ENCODE results near the gene CEACAM19. TPM values are rescaled to one million over a fixed set of nuclear protein-coding genes. Genes with fewer than 3 reads are reported as not detected.

The CEACAM19 gene
- total RNA-seq, 1 experiment from 2014 or later, result 13.2 TPM

- ChIA-PET POLR2A (interaction anchor here (0.5 to 1.8 kb wide), 8 partner anchors 9 to 722 kb away, joined by 3 to 4 read pairs (median 3); no protein-coding TSS in a partner anchor), CTCF (interaction anchor here (0.6 to 2.2 kb wide), 6 partner anchors 14 to 79 kb away, joined by 3 to 10 read pairs (median 4); no protein-coding TSS in a partner anchor)
- Mint-ChIP-seq H3K9me3 (ENCODE audit: unreplicated experiment) (no peaks in the 10 kb centered on the region), H3K27ac (ENCODE audit: low read depth, unreplicated experiment) (peak overlapping the region; percentile 24), H3K27me3 (ENCODE audit: insufficient read depth, unreplicated experiment) (no peaks in the 10 kb centered on the region), H3K36me3 (ENCODE audit: insufficient read depth, unreplicated experiment) (no peaks in the 10 kb centered on the region), H3K4me3 (ENCODE audit: unreplicated experiment) (peak overlapping the region; percentile 28), H3K4me1 (ENCODE audit: insufficient read depth, unreplicated experiment) (peaks cover 32% of the 10 kb centered on the region)
- TF ChIP-seq, protein P1, sequence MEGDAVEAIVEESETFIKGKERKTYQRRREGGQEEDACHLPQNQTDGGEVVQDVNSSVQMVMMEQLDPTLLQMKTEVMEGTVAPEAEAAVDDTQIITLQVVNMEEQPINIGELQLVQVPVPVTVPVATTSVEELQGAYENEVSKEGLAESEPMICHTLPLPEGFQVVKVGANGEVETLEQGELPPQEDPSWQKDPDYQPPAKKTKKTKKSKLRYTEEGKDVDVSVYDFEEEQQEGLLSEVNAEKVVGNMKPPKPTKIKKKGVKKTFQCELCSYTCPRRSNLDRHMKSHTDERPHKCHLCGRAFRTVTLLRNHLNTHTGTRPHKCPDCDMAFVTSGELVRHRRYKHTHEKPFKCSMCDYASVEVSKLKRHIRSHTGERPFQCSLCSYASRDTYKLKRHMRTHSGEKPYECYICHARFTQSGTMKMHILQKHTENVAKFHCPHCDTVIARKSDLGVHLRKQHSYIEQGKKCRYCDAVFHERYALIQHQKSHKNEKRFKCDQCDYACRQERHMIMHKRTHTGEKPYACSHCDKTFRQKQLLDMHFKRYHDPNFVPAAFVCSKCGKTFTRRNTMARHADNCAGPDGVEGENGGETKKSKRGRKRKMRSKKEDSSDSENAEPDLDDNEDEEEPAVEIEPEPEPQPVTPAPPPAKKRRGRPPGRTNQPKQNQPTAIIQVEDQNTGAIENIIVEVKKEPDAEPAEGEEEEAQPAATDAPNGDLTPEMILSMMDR (IDR thresholded peaks at IDR 0.05; ENCODE audit: unreplicated experiment), result no peak
- BruUV-seq (replicated peaks), result no TSS peak
- peak; percentile 95 for DNase-seq (ENCODE audit: unreplicated experiment)
- intact Hi-C loops (cut with micrococcal nuclease), result no loop called here
Measured at GRCh38 chr19:44640518-44640917, 30.8 kb upstream of the CEACAM19 start.

DNA sequence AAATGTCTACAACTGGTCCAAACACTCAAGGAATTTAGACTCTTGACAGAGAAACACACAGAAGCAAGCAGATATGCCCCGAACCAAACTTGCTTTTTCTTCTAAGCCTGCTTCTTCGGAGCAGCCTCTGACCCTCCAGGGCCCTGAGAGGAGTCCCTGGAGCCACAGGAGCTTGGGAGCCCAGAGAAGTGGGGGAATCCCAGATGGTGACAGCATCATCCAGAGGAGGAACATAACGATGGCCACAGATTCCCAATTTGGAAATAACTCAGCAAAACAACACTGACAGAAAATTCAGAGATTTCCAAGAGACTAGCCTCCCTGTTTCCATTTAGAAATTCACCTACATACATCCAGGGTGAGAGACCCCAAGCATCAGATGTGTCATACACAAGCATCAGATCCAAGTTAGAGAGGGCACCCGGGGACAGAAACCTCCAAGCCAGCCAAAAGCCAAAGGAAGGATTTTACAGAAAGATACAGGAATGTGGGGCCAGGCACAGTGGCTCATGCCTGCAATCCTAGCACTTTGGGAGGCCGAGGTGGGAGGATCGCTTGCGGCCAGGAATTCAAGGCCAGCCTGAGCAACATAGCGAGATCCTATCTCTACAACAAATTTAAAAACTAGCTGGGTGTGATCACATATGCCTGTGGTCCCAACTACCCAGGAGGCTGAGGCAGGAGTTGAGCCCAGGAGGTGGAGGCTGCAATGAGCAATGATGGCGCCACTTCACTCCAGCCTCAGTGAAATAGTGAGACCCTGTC lies 29.6 kb upstream of the CEACAM19 start:
- CTCF ChIA-PET, result interaction anchor here (1.2 to 2.2 kb wide), 3 partner anchors 15 to 64 kb away, joined by 4 to 10 read pairs (median 4); no protein-coding TSS in a partner anchor
- Mint-ChIP-seq H3K4me1 (ENCODE audit: insufficient read depth, unreplicated experiment) (peaks cover 22% of the 10 kb centered on the region), H3K27ac (ENCODE audit: low read depth, unreplicated experiment) (no peak overlapping the region), H3K36me3 (ENCODE audit: insufficient read depth, unreplicated experiment) (peaks cover 8% of the 10 kb centered on the region), H3K4me3 (ENCODE audit: unreplicated experiment) (no peak overlapping the region), H3K9me3 (ENCODE audit: unreplicated experiment) (no peaks in the 10 kb centered on the region), H3K27me3 (ENCODE audit: insufficient read depth, unreplicated experiment) (no peaks in the 10 kb centered on the region)
- POLR2A ChIA-PET, result interaction anchor here (0.9 to 2.9 kb wide), 5 partner anchors 15 to 53 kb away, joined by 3 to 18 read pairs (median 4); no protein-coding TSS in a partner anchor
- DNase-seq (ENCODE audit: unreplicated experiment), result no peak
- TF ChIP-seq, protein P1 (IDR thresholded peaks at IDR 0.05; ENCODE audit: unreplicated experiment), result no peak
- no TSS peak for BruUV-seq (replicated peaks)
- intact Hi-C loops (cut with micrococcal nuclease), result no loop called here

GRCh38 chr19:44642377-44642776 lies 28.9 kb upstream of the CEACAM19 start:
- CTCF ChIA-PET, result interaction anchor here (1.0 to 2.1 kb wide), 3 partner anchors 54 to 82 kb away, joined by 3 to 8 read pairs (median 7); no protein-coding TSS in a partner anchor
- Mint-ChIP-seq H3K4me1 (ENCODE audit: insufficient read depth, unreplicated experiment) (peaks cover 22% of the 10 kb centered on the region), H3K9me3 (ENCODE audit: unreplicated experiment) (no peaks in the 10 kb centered on the region), H3K27me3 (ENCODE audit: insufficient read depth, unreplicated experiment) (no peaks in the 10 kb centered on the region), H3K27ac (ENCODE audit: low read depth, unreplicated experiment) (no peak overlapping the region), H3K36me3 (ENCODE audit: insufficient read depth, unreplicated experiment) (peaks cover 8% of the 10 kb centered on the region), H3K4me3 (ENCODE audit: unreplicated experiment) (no peak overlapping the region)
- no peak for DNase-seq (ENCODE audit: unreplicated experiment)
- no TSS peak for BruUV-seq (replicated peaks)
- TF ChIP-seq, protein P1 (IDR thresholded peaks at IDR 0.05; ENCODE audit: unreplicated experiment), result no peak
- intact Hi-C loops (cut with micrococcal nuclease), result no loop called here
- POLR2A ChIA-PET, result interaction anchor here (1.0 to 2.9 kb wide), 4 partner anchors 16 to 71 kb away, joined by 3 to 18 read pairs (median 4); no protein-coding TSS in a partner anchor

Data from MCF 10A (cell line).